DOHH2 (cell line): ENCODE results near the gene CACNG5.

ENCODE experiments used
- CTCF ChIP-seq: fragments of 200-600 bp; sonication (generic); IDR thresholded peaks from one replicate; pipeline ENCODE4 v1.5.1; 2014; ENCODE audit warnings: antibody characterized with exemption, mild to moderate bottlenecking, low read depth, low read length; ENCODE audit not compliant: poor library complexity, severe bottlenecking
- EZH2phosphoT487 ChIP-seq: fragments of 200-600 bp; sonication (generic); IDR thresholded peaks from 2 replicates; pipeline ENCODE4 v1.6.1; 2017; ENCODE audit warnings: borderline replicate concordance, mild to moderate bottlenecking, antibody characterized with exemption, low read length, moderate library complexity, mixed read lengths

GRCh38 chr17:66897141-66897540 is 62.2 kb downstream of the CACNG5 start:
- TF ChIP-seq CTCF (no peak), EZH2phosphoT487 (no peak)
